ENCODE measurements around the gene BCO1. TPM values are rescaled to one million over a fixed set of nuclear protein-coding genes. Genes with fewer than 3 reads are reported as not detected.

The BCO1 gene
- total RNA-seq, 2 experiments from 2014 or later = not detected

DNA sequence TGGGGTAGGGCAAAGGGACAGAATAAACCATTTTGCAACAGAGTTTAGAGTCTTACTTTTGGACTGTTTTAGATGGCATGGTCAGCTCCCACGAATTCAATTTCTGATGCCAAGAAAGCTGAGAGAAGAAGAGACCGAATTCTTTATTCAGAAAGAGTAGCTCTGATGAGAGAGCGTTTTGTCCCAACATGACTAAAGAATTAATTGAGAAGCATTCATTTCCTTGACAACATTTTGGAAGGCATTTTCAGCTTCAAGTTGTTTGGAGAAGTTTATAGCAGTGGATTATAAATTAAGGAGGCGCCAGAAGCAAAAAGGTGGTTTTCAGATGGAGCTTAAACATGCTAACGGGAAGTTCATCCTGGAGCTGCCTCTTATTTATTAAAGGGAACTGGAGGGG lies 88.5 kb downstream of the BCO1 start:
- Histone ChIP-seq H2AFZ (ENCODE audit: low read length) (no peak overlapping the region), H4K20me1 (ENCODE audit: insufficient read depth, low read length) (0 out of 2 replicates have a peak, but pooled peaks cover 4% of the 10 kb centered on the region), H3K4me2 (ENCODE audit: low read length) (no peak overlapping the region), H3K4me1 (ENCODE audit: insufficient read depth, low read length, poor library complexity, severe bottlenecking) (no peaks in the 10 kb centered on the region), H3K9me3 (ENCODE audit: low read length) (no peaks in the 10 kb centered on the region), H3K27ac (ENCODE audit: low read depth, low read length, poor library complexity, severe bottlenecking) (no peak overlapping the region), H3K79me2 (ENCODE audit: insufficient read depth, low read depth, low read length) (no peaks in the 10 kb centered on the region), H3K9me2 (ENCODE audit: insufficient read depth, low read length) (no peaks in the 10 kb centered on the region), H3K36me3 (ENCODE audit: insufficient read depth, low read length) (no peaks in the 10 kb centered on the region), H3K4me3 (ENCODE audit: low read depth, low read length, poor library complexity, severe bottlenecking) (no peak overlapping the region)
- no peak for DNase-seq (ENCODE audit: low spot score)
- no peak for TF ChIP-seq EZH2phosphoT487 (IDR thresholded peaks at IDR 0.05; ENCODE audit: borderline replicate concordance, low read depth, low read length)
- TF ChIP-seq, protein P1, sequence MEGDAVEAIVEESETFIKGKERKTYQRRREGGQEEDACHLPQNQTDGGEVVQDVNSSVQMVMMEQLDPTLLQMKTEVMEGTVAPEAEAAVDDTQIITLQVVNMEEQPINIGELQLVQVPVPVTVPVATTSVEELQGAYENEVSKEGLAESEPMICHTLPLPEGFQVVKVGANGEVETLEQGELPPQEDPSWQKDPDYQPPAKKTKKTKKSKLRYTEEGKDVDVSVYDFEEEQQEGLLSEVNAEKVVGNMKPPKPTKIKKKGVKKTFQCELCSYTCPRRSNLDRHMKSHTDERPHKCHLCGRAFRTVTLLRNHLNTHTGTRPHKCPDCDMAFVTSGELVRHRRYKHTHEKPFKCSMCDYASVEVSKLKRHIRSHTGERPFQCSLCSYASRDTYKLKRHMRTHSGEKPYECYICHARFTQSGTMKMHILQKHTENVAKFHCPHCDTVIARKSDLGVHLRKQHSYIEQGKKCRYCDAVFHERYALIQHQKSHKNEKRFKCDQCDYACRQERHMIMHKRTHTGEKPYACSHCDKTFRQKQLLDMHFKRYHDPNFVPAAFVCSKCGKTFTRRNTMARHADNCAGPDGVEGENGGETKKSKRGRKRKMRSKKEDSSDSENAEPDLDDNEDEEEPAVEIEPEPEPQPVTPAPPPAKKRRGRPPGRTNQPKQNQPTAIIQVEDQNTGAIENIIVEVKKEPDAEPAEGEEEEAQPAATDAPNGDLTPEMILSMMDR (conservative IDR thresholded peaks at IDR 0.05; ENCODE audit: low read length) = no peak
- ChIA-PET POLR2A (no interaction called here), CTCF (ENCODE audit: unreplicated experiment) (no interaction called here)
- intact Hi-C loops (cut with micrococcal nuclease; ENCODE audit: unreplicated experiment) = no loop called here
- BruUV-seq (replicated peaks) = no TSS peak

DNA sequence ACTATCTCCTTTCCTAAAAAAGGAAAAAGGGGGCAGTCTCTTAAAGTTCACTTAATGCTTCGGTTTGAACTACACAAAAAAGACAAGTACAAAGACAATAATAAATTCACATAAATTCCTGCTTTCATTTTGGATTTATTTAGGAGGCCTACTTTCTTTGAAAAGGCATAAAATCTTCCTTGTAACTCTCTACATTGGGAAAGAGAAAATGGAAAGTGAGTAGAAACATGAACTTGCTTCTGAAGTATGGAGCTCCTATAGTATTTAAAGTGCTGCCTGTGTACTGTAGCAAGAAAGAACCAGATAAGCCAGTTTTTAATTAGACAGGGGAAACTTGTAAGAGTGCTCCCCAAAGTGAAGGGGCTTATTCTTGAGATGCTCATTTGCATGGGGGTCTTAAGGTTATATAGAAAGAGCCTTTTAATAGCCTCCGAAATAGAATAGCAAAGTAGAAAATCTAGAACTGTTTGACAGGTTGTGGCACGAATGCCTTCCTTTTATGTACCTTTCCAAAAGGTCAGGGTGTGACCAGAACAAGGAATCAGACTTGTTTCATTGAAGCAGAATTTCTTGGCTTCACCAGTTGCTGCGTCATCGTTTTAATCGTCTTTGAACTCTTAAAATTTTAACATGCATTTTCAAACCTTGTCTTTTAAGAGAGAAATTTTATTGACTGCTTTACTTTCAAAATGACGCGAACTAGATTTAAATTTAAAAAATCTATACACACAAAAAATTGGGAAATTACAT lies 89.1 kb downstream of the BCO1 start:
- no TSS peak for BruUV-seq (replicated peaks)
- no peaks in the 10 kb centered on the region for H3K9me3 ChIP-seq (ENCODE audit: low read length)
- H2AFZ ChIP-seq (ENCODE audit: low read length) = no peak overlapping the region
- ChIA-PET POLR2A (no interaction called here), CTCF (ENCODE audit: unreplicated experiment) (no interaction called here)
- H3K9me2 ChIP-seq (ENCODE audit: insufficient read depth, low read length) = no peaks in the 10 kb centered on the region
- TF ChIP-seq EZH2phosphoT487 (IDR thresholded peaks at IDR 0.05; ENCODE audit: borderline replicate concordance, low read depth, low read length) = no peak
- TF ChIP-seq, protein P1 (conservative IDR thresholded peaks at IDR 0.05; ENCODE audit: low read length) = no peak
- intact Hi-C loops (cut with micrococcal nuclease; ENCODE audit: unreplicated experiment) = no loop called here
- no peaks in the 10 kb centered on the region for H3K36me3 ChIP-seq (ENCODE audit: insufficient read depth, low read length)
- no peak overlapping the region for H3K27ac ChIP-seq (ENCODE audit: low read depth, low read length, poor library complexity, severe bottlenecking)
- DNase-seq (ENCODE audit: low spot score) = no peak
- H3K4me2 ChIP-seq (ENCODE audit: low read length) = no peak overlapping the region
- no peak overlapping the region for H3K4me3 ChIP-seq (ENCODE audit: low read depth, low read length, poor library complexity, severe bottlenecking)
- 0 out of 2 replicates have a peak, but pooled peaks cover 3% of the 10 kb centered on the region for H4K20me1 ChIP-seq (ENCODE audit: insufficient read depth, low read length)
- H3K4me1 ChIP-seq (ENCODE audit: insufficient read depth, low read length, poor library complexity, severe bottlenecking) = no peaks in the 10 kb centered on the region
- H3K79me2 ChIP-seq (ENCODE audit: insufficient read depth, low read depth, low read length) = no peaks in the 10 kb centered on the region

DNA sequence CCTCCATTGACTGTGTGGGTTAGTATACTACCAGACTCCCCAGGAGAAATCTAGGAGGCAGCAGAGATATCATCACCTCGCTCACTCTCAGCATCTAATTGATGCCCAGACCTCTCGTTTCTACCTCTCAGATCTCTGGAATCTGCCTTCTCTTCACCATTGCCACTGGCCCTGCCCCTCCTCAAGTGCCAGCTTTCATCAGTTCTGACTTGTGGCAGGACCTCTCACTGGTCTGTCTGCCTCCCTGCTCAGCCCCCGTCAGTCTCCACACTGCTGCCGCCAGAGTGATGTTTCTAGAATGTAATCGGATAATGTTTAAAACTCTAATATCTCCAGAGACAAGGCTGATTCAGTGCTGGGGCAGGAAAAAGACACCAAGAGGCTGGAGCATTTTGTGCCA lies 91.5 kb downstream of the BCO1 start:
- Histone ChIP-seq H3K4me1 (ENCODE audit: insufficient read depth, low read length, poor library complexity, severe bottlenecking) (no peaks in the 10 kb centered on the region), H3K27ac (ENCODE audit: low read depth, low read length, poor library complexity, severe bottlenecking) (no peak overlapping the region), H3K79me2 (ENCODE audit: insufficient read depth, low read depth, low read length) (no peaks in the 10 kb centered on the region), H3K9me3 (ENCODE audit: low read length) (no peaks in the 10 kb centered on the region), H3K9me2 (ENCODE audit: insufficient read depth, low read length) (no peaks in the 10 kb centered on the region), H4K20me1 (ENCODE audit: insufficient read depth, low read length) (no peaks in the 10 kb centered on the region), H2AFZ (ENCODE audit: low read length) (no peak overlapping the region), H3K4me2 (ENCODE audit: low read length) (no peak overlapping the region), H3K36me3 (ENCODE audit: insufficient read depth, low read length) (no peaks in the 10 kb centered on the region), H3K4me3 (ENCODE audit: low read depth, low read length, poor library complexity, severe bottlenecking) (no peak overlapping the region)
- no TSS peak for BruUV-seq (replicated peaks)
- ChIA-PET CTCF (ENCODE audit: unreplicated experiment) (no interaction called here), POLR2A (no interaction called here)
- DNase-seq (ENCODE audit: low spot score) = no peak
- TF ChIP-seq EZH2phosphoT487 (IDR thresholded peaks at IDR 0.05; ENCODE audit: borderline replicate concordance, low read depth, low read length) = no peak
- TF ChIP-seq, protein P1 (conservative IDR thresholded peaks at IDR 0.05; ENCODE audit: low read length) = no peak
- intact Hi-C loops (cut with micrococcal nuclease; ENCODE audit: unreplicated experiment) = no loop called here
